Testis (tissue), 2 donors: Measurements from ENCODE around the gene SEZ6.

Experiments
- CTCF ChIP-seq, 3 experiments: fragments of 450-650 bp in 2 of 3; fragments of 200-600 bp in 1 of 3; sonication (generic) in 1 of 3; IDR thresholded peaks; one replicate each; pipeline ENCODE4 v1.5.1; 2016 to 2019; ENCODE audit warnings: antibody characterized with exemption in 3 of 3, mild to moderate bottlenecking in 2 of 3, moderate library complexity in 1 of 3
- POLR2A ChIP-seq: fragments of 450-650 bp; IDR thresholded peaks from one replicate; pipeline ENCODE4 v1.6.1; 2017; ENCODE audit warnings: antibody characterized with exemption, mild to moderate bottlenecking, moderate library complexity

- TF ChIP-seq CTCF (IDR thresholded peaks at IDR 0.05) (no peak), POLR2A (no peak)
Measured at GRCh38 chr17:28944862-28945741, 60.7 kb downstream of the SEZ6 start.
